Measurements from ENCODE around the gene SLC16A11. TPM values are rescaled to one million over a fixed set of nuclear protein-coding genes. Genes with fewer than 3 reads are reported as not detected.

Gene SLC16A11
- total and polyA plus RNA-seq, 9 of the 15 experiments (the other 6 are each of a cell fraction or from before 2014, with no cell fraction given): not detected

GRCh38 chr17:7014261-7014994, 29.5 kb downstream of the SLC16A11 start (continued):
- no peak for TF ChIP-seq ZNF318 (IDR thresholded peaks at IDR 0.05; ENCODE audit: borderline replicate concordance in 1 of 2, low read depth in 1 of 2)
- no peak for TF ChIP-seq ZNF23 (CRISPR knock-in tag; IDR thresholded peaks at IDR 0.05)
- TF ChIP-seq NRF1 (conservative IDR thresholded peaks at IDR 0.05 in 1 of 2, IDR thresholded peaks at IDR 0.05 in 1 of 2): peak; percentile 86 to 89
- no peak for TF ChIP-seq ZNF175 (CRISPR knock-in tag; IDR thresholded peaks at IDR 0.05; ENCODE audit: low read depth)
- TF ChIP-seq, protein P1, sequence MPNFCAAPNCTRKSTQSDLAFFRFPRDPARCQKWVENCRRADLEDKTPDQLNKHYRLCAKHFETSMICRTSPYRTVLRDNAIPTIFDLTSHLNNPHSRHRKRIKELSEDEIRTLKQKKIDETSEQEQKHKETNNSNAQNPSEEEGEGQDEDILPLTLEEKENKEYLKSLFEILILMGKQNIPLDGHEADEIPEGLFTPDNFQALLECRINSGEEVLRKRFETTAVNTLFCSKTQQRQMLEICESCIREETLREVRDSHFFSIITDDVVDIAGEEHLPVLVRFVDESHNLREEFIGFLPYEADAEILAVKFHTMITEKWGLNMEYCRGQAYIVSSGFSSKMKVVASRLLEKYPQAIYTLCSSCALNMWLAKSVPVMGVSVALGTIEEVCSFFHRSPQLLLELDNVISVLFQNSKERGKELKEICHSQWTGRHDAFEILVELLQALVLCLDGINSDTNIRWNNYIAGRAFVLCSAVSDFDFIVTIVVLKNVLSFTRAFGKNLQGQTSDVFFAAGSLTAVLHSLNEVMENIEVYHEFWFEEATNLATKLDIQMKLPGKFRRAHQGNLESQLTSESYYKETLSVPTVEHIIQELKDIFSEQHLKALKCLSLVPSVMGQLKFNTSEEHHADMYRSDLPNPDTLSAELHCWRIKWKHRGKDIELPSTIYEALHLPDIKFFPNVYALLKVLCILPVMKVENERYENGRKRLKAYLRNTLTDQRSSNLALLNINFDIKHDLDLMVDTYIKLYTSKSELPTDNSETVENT (CRISPR knock-in tag; IDR thresholded peaks at IDR 0.05): no peak
- TF ChIP-seq ZNF24 (IDR thresholded peaks at IDR 0.05): no peak
- peak; percentile 96; the same call in 1 of the 2 replicates for TF ChIP-seq POLR2AphosphoS2 (IDR thresholded peaks at IDR 0.05; ENCODE audit: low read length)
- TF ChIP-seq ETV5 (CRISPR knock-in tag; IDR thresholded peaks at IDR 0.05; ENCODE audit: low read depth): peak; percentile 58; the same call in 1 of the 2 replicates
- no peak for TF ChIP-seq SMARCE1 (IDR thresholded peaks at IDR 0.05)
